ENCODE data around the gene MAPK14.

DNA sequence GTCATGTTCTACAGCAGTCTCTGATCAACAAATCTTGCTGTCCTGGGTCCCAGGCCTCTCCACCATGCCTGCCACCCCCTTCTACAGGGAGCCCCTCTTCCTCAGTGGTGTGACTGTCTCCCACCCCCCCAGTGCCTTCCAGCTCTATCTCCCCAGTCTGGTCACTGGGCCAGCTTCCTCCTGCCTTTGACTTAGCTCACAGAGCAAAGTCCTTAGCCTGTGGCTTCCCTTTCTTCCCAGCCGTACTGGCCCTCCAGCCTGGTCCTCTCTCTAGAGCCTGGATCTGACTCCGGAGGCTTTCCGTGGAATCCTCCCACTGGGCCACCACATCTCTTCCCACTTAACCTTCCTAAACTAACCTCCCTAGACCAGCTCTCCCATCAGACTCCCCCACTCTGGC, 119.7 kb downstream of the MAPK14 start:
- TF ChIP-seq, protein P1, sequence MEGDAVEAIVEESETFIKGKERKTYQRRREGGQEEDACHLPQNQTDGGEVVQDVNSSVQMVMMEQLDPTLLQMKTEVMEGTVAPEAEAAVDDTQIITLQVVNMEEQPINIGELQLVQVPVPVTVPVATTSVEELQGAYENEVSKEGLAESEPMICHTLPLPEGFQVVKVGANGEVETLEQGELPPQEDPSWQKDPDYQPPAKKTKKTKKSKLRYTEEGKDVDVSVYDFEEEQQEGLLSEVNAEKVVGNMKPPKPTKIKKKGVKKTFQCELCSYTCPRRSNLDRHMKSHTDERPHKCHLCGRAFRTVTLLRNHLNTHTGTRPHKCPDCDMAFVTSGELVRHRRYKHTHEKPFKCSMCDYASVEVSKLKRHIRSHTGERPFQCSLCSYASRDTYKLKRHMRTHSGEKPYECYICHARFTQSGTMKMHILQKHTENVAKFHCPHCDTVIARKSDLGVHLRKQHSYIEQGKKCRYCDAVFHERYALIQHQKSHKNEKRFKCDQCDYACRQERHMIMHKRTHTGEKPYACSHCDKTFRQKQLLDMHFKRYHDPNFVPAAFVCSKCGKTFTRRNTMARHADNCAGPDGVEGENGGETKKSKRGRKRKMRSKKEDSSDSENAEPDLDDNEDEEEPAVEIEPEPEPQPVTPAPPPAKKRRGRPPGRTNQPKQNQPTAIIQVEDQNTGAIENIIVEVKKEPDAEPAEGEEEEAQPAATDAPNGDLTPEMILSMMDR (IDR thresholded peaks at IDR 0.05; ENCODE audit: low read depth, low read length, poor library complexity, severe bottlenecking), result no peak
- no peak for TF ChIP-seq EZH2phosphoT487 (IDR thresholded peaks at IDR 0.05; ENCODE audit: borderline replicate concordance, low read length)
